ENCODE results near the gene ZIC5.

DNA sequence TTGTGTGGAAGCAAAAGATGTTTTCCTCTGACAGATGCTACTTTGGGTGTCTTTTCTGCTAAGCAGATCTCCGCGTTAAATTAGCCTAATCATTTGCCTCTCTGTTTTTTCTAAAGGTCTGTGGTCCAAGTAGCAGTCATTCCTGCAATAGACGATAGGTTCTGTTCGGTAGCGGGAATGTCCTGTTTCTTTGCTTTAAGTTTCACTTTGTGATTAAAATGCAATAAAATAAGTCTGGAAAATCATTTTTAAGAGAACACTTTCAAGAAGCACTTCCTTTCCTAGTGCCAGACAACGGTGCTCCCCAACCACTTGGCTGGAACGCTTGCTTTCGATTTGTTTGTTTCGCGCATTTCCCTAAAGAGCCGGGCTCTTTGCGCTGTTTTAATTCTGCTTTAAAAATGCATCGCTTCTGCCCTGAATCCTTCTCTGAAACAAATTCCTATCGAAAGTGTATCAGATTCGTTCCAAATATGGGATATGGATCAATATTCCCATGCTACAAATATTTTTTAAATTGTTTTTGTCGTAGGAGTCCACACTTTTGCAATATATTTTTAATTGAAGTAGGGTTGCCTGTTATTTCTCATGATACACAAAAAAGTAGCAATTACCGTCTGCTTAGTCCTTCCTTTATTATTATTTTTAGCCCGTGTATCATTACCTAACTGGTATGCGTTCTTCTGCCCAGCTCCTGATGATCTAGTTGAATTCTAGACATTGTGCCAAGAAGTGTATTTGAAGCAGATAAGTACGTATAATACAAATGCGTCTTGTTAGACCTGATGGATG is 24.2 kb upstream of the ZIC5 start:
- TF ChIP-seq, protein P1, sequence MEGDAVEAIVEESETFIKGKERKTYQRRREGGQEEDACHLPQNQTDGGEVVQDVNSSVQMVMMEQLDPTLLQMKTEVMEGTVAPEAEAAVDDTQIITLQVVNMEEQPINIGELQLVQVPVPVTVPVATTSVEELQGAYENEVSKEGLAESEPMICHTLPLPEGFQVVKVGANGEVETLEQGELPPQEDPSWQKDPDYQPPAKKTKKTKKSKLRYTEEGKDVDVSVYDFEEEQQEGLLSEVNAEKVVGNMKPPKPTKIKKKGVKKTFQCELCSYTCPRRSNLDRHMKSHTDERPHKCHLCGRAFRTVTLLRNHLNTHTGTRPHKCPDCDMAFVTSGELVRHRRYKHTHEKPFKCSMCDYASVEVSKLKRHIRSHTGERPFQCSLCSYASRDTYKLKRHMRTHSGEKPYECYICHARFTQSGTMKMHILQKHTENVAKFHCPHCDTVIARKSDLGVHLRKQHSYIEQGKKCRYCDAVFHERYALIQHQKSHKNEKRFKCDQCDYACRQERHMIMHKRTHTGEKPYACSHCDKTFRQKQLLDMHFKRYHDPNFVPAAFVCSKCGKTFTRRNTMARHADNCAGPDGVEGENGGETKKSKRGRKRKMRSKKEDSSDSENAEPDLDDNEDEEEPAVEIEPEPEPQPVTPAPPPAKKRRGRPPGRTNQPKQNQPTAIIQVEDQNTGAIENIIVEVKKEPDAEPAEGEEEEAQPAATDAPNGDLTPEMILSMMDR (IDR thresholded peaks at IDR 0.05): no peak
- TF ChIP-seq POLR2A (IDR thresholded peaks at IDR 0.05): no peak
